NT2/D1 (cell line): ENCODE data around the gene IGFBP5.

Source experiments
- SUZ12 ChIP-seq: IDR thresholded peaks from 2 replicates; pipeline ENCODE4 v1.6.1; 2011; ENCODE audit not compliant: insufficient read length, insufficient read depth; ENCODE audit errors: extremely low read depth
- YY1 ChIP-seq: IDR thresholded peaks from 2 replicates; pipeline ENCODE4 v1.6.1; 2011; ENCODE audit not compliant: insufficient read length, insufficient read depth
- ZNF274 ChIP-seq: IDR thresholded peaks from 2 replicates; pipeline ENCODE4 v1.6.1; 2011; ENCODE audit warnings: mild to moderate bottlenecking, low read depth, low read length

GRCh38 chr2:216717907-216718615, 22.7 kb upstream of the IGFBP5 start:
- TF ChIP-seq SUZ12 = no peak
- TF ChIP-seq YY1 = no peak
- TF ChIP-seq ZNF274 = no peak
